ENCODE results near the gene ZNF469.

- no peak for TF ChIP-seq EZH2phosphoT487 (IDR thresholded peaks at IDR 0.05; ENCODE audit: low read depth)
- TF ChIP-seq, protein P1, sequence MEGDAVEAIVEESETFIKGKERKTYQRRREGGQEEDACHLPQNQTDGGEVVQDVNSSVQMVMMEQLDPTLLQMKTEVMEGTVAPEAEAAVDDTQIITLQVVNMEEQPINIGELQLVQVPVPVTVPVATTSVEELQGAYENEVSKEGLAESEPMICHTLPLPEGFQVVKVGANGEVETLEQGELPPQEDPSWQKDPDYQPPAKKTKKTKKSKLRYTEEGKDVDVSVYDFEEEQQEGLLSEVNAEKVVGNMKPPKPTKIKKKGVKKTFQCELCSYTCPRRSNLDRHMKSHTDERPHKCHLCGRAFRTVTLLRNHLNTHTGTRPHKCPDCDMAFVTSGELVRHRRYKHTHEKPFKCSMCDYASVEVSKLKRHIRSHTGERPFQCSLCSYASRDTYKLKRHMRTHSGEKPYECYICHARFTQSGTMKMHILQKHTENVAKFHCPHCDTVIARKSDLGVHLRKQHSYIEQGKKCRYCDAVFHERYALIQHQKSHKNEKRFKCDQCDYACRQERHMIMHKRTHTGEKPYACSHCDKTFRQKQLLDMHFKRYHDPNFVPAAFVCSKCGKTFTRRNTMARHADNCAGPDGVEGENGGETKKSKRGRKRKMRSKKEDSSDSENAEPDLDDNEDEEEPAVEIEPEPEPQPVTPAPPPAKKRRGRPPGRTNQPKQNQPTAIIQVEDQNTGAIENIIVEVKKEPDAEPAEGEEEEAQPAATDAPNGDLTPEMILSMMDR (IDR thresholded peaks at IDR 0.05; ENCODE audit: low read depth, low read length) = no peak
These were observed 19.4 kb upstream of the ZNF469 start for GRCh38 chr16:88363239-88363891.
